NCI-H226 (cell line): ENCODE data around the gene LUC7L.
"Not testable (repeated sequence)": the region's sequence is repeated elsewhere in the genome, so short reads cannot be mapped to it uniquely, and the experiment has no call there.

Experiments
- DNase-seq: peaks from one replicate; pipeline ENCODE4 v3.0.0-alpha.2; 2015

Gene LUC7L

DNA sequence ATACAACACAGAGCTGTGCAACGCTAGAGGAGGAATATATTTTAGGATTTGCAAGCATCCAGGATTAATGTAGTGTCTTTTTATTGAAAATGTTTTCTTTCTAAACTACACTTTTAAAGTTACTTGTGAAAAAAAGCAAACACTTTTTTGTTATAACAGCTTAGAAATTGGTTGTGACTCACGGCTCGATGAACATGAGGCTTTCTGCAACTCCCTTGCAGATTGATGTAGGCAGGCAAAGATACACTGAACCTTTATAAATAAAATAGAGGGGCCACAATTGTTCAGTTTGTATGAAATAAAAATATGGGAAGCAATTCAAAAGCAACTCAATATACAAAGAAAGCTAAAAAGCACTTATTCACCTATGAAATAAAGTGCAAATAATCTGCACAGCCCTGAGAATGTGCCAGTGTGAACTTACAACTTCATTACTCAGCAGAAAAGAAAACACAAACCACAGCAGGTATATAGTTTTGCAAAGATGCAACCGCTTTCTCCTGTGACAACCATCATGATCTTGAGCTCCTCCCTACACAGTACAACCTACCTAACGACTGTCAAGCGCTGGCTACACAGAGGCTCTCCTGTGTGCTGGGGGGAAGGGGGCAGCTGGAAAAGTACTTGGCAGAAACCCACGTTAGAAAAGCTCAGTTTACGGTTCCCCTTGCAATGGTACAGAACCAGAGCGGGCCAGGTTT, 948 bp downstream of the LUC7L start:
- no peak for DNase-seq

DNA sequence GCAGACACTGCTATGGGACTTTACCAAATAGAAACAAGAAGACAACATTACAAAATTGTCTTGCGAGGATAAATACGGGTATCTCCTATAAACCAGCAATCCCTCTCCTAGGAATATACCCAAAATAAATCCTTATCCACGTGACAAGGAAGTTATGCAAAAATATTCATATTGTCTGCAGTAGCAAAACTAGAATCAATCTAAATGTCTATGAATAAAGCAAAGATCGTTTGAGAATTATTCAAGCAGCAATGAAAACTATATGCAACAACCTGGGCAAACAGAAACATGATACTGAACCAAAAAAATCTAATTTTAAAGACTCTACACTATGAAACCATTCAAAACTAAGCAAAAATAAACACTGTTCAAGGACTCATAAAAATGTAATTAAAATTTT, 9.2 kb downstream of the LUC7L start:
- no peak for DNase-seq

DNA sequence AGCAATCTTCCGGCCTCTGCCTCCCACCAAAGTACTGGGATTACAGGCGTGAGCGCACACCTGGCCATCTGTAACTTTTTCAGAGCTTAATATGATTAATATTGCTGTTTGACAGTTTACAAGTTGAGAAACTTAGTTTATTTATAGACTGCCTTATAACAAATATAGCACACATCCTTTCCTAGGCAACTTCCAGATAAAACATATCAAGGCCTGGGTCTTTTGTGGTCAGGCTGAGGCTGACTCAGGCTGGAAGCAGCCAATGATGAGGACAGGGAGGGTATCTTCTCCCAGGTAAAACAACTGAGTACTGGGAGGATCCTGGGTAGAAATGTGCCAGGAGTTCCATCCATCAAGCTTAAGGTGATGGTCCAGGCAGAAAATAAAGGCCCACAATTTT, 16.2 kb downstream of the LUC7L start:
- peak; percentile 59 for DNase-seq

DNA sequence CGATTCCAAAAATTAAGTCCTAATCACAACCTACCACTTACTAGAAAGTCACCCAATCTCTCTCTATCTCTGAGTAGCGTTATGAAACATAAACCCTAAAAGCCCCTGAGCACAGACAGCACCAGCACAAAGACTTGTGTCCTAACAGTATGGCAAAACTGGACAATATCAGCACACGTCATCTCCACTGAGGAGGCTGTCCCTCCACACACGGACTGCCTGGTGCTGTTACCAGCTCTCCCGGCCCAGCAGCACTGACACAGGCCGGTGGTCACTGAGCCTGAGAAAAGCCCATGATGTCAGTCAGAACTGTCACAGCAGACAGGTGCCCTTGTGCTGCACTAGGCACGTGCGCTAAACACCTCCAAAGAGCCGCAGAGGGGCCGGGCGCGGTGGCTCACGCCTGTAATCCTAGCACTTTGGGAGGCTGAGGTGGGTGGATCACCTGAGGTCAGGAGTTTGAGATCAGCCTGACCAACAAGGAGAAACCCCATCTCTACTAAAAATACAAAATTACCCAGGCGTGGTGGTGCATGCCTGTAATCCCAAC, 17.5 kb downstream of the LUC7L start:
- not testable (repeated sequence) for DNase-seq

DNA sequence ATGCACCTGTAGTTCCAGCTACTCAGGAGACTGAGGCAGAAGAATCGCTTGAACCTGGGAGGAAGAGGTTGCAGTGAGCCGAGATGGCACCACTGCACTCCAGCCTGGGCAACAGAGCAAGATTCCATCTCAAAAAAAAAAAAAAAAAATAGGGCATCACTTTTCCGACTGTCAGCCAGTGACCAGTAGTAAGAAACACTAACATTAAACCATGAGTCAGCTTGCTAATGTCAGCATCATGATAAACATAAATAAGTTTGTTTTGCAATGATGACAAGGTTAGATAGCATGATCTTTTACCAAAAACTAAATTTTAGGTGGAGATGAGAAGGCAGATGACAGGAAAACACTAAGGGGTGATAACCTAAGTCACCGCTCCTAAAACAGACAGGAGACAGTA, 19.9 kb downstream of the LUC7L start:
- DNase-seq = not testable (repeated sequence)

DNA sequence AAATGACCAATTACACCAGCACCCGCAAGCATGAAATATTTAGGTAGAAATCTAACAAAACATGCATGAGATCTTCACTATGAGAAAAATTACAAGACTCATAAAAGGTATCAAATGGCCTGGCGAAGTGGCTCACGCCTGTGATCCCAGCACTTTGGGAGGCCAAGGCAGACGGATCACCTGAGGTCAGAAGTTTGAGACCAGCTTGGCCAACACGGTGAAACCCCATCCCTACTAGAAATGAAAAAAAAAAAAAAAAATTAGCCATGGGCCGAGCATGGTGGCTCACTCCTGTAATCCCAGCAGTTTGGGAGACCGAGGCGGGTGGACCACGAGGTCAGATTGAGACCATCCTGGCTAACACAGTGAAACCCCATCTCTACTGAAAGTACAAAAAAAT, 25.2 kb downstream of the LUC7L start:
- not testable (repeated sequence) for DNase-seq

DNA sequence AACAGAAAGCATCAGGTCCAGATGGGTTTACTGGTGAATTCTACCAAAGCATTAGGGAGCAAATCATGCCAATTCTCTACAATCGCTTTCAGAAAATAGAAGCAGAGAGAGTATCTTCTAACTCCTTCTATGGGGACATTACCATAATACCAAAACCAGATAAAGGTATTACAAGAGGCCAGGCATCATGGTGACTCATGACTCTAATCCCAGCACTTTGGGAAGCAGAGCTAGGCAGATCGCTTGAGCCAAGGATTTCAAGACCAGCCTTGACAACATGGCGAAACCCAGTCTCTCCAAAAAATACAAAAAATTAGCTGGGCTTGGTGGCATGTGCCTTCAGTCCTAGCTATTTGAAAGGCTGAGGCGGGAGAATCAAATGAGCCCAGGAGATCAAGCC, 26.0 kb downstream of the LUC7L start:
- no peak for DNase-seq

DNA sequence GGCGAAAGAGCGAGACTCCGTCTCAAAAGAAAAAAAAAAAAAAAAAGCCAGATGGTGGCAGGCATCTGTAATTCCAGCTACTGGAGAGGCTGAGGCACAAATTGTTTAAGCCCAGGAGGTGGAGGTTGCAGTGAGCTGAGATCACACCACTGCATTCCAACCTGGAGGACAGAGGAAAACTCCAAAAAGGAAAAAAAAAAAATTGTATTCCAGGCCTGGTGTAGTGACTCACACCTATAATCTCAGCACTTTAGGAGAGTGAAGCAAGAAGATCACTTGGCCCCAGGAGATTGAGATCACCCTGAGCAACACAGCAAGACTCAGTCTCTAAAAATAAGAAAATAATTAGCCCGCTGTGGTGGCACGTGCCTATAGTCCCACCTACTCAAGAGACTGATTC, 28.9 kb downstream of the LUC7L start:
- peak; percentile 84 for DNase-seq

DNA sequence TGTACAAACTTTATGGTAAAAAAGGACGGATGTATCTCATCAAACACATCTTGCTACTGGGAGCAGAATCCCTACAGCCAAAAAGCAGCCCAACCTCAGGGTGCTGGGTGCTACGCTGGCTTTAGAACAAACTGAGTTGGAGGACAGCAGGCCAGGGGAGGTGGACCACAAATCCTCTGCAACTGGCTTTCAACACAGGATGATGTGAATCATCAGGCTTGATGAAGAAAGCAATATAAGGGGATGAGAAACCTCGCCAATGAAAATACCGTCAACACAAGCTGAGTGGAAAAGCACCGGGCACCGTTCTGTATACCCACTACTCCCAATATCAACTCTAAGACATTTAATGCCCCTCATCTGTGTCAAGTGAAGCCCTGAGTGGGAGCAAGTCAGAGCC, 34.7 kb downstream of the LUC7L start:
- no peak for DNase-seq

DNA sequence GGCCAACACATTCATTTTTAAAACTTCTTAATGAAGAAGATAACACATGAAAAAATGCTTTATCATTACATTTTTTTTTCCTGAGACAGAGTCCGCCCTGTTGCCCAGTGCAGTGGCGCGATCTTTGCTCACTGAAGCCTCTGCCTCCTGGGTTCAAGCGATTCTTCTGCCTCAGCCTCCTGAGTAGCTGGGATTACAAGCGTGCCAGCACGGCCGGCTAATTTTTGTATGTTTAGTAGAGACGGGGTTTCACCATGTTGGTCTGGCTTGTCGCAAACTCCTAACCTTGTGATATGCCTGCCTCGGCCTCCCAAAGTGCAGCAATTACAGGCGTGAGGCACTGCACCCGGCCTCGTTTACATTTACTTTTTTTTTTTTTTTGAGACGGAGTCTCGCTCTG, 35.8 kb downstream of the LUC7L start:
- no peak for DNase-seq

DNA sequence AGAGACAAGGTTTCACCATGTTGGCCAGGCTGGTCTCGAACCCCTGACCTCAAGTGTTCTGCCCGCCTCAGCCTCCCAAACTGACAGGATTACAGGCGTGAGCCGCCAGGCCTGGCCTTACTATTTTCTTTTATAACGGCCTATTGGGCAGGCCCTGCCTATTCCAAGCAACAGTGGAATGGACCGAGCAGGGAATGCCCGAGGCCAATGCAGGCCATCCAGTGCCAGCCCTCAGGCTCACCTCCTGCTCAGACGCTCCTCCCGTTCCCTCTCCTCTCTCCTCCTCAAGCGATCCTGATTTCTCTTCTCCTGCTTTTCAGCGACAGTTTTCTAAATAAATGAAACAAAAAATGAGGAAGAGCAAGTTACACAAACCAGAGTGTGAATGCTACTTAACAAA, 36.6 kb downstream of the LUC7L start:
- no peak for DNase-seq

DNA sequence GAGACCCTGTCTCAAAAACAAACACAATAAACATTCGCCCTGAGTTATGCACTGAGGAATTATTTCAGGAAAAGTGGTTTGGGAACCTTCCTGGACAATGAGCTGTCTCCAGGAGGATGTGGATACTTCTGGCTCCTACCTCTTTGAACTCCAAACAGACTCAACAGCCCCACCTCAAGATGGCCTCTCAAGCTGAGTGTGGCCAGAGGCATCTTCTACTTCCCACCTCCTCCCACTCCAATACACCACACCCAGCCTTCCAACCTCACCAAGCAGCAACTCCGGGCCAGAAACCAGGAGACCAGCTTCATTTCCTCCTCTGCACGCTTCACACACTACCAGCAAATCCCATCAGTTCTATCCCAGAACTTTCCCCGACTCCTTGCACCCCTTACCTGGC, 37.4 kb downstream of the LUC7L start:
- DNase-seq = no peak

DNA sequence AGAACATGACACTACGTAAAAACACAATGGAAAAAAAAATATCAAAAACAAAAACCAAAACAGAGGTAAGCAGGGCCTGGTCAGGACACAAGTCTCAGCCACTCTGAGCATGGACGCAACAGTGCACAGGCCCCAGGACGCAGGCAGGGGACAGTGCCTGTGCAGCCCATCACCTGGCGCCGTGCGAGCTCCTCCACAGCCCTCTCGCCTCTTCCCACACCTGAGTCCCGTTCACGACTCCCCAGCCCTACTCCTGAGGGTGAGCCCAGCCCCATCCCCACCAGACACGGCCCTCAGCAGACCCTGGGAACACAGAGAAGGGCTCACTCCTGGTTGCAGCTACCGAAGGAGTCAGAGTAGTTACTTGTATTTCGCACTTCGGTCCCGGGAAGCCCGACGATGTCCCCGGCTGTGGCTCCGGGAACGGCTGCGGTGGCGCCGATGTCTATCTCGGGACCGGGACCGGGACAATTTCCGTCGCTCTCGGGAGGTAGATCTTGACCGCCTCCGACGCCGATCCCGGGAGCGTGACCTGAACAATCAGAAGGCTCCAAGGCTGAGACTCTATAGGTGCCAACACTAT, 39.6 kb downstream of the LUC7L start:
- DNase-seq = no peak

DNA sequence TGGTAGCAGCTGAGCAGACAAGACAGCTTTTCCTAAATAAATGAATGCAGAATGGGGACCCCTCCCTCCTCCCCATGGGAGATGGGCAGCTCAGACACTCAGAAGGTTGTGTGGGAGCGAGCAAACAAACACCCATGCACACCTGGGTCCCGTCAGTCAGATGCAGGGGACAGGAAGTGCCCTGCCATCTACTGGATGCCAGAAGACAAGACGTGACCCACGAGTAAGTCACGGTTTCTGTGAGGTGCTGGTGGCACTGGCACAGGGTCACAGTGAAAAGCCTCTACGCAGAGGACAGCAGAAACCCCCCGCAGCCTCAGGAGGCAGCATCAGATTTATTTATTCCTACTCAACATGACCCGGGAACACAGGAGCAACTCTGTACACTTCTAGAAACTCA, 40.6 kb downstream of the LUC7L start:
- no peak for DNase-seq

DNA sequence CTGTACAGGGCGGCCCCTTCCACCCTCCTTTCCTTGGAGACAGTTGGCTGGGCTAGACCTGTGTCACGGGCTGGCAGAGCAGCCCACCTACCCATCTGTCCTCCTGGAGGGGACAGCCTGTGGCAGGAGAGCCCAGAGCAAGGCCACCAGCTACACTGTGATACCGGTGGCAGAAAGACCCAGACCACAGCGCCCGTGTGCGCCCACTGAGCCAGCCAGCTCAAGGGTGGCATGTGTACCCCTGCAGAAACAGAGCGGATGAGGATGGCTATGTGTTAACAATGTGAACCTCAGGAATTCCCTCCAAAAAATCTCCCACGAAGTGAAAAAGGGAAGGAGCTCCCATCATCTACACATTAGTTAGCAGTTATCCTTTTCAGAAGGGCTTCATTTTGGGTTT, 41.9 kb downstream of the LUC7L start:
- DNase-seq = no peak

DNA sequence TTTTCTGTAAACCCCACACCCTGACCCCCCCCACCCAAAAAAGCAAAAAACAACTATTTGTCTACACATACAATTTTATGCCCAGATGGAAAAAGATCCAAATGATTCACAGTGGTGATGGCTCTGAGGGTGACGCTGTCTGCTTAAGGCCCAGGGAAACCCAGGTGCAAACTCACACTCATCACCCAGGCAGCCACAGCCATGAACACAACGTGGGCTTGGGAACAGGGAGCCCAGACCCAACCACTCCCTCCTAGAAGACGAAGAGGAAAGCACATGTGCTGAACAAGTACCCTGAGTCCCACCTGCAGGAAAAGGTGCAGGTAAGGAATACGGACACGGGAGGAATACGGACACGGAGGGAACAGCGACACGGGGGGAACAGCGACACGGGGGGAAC, 43.6 kb downstream of the LUC7L start:
- no peak for DNase-seq

DNA sequence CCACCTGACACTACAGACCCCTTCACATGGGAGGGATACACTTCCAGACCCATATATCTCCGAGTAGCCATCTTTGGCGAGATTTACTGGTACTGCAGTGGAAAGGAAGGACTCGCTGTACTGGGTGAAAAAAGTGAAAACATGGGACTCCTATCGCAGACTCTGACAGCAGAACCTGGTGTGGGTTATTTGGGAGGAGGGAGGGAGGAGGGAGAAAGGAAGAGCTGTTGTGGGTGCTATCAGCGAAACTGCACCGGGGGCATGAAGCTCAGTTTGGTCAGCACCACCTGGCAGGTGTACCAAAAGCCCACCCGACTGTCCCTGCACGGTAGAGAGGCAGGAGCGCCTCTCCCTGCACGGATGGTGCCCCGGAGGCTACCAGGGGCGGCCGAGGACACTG, 44.0 kb downstream of the LUC7L start:
- no peak for DNase-seq

DNA sequence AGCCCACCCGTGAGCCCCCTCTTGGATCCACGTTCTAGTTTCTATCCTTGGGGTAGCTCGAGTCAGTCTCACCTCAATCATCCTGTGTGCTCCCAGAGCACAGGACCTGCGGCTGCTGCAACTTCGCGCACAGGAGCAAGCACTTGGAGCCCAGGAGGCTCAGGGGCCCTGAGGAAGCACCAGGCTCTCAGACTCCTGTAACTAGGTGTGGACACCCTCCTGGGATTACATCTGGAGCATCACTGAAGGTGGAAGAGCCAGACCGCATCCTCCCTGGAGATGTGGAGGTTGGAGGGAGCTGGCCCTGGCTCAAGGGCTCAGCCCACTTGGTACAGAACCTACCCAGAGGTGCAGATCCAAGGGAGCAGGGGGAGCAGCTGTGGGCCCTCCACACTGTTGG, 46.2 kb downstream of the LUC7L start:
- DNase-seq = no peak

DNA sequence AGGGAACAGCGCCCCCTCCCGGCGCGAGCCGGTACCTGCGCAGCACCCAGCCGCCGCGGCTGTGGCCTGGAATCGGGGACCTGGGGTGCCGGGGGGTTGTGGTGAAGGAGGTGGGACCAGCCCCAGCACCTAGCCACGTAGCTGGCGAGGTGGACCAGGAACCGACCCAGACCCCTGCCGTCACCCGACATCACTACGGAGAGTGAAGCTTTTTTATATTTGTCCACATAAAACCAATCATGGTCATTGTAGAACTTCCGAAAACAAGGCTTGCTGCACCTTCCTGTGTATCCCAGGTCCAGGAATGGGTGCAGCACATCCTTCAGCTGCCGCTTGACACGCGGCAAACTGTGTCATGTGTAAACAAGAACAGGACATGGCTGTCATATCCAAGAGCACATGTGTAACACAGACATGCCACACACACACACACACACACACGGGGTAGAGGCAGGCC, 47.7 kb downstream of the LUC7L start:
- DNase-seq = no peak

DNA sequence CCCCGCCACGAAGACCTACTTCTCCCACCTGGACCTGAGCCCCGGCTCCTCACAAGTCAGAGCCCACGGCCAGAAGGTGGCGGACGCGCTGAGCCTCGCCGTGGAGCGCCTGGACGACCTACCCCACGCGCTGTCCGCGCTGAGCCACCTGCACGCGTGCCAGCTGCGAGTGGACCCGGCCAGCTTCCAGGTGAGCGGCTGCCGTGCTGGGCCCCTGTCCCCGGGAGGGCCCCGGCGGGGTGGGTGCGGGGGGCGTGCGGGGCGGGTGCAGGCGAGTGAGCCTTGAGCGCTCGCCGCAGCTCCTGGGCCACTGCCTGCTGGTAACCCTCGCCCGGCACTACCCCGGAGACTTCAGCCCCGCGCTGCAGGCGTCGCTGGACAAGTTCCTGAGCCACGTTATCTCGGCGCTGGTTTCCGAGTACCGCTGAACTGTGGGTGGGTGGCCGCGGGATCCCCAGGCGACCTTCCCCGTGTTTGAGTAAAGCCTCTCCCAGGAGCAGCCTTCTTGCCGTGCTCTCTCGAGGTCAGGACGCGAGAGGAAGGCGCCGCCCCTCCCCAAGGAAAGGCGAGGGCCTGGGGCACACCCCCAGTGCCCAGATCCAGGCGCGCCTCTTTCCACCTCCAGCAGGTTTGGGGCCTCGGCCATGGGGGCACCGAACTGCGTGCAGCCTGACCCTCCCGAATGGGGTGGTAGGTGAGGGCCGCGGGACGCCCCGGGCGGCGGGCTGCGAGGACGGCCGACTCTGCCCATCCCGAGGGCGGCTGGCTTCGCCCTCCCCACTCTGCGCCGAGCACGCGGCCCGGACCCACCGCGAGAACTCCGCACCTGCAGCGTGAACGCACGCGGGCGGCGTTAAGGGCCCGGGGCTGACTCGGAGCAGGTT, 48.3 kb downstream of the LUC7L start:
- peak; percentile 73 for DNase-seq

DNA sequence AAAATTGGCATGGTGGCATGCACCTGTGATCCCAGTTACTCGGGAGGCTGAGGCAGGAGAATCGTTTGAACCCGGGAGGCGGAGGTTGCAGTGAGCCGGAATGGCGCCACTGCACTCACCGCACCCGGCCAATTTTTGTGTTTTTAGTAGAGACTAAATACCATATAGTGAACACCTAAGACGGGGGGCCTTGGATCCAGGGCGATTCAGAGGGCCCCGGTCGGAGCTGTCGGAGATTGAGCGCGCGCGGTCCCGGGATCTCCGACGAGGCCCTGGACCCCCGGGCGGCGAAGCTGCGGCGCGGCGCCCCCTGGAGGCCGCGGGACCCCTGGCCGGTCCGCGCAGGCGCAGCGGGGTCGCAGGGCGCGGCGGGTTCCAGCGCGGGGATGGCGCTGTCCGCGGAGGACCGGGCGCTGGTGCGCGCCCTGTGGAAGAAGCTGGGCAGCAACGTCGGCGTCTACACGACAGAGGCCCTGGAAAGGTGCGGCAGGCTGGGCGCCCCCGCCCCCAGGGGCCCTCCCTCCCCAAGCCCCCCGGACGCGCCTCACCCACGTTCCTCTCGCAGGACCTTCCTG, 49.1 kb downstream of the LUC7L start, which contains the start of gene HBQ1:
TSS of gene HBQ1 (plus strand) at position 359 of the 575 bp plus-strand sequence. CDS start at position 387, 28 bp downstream.
- no peak for DNase-seq

DNA sequence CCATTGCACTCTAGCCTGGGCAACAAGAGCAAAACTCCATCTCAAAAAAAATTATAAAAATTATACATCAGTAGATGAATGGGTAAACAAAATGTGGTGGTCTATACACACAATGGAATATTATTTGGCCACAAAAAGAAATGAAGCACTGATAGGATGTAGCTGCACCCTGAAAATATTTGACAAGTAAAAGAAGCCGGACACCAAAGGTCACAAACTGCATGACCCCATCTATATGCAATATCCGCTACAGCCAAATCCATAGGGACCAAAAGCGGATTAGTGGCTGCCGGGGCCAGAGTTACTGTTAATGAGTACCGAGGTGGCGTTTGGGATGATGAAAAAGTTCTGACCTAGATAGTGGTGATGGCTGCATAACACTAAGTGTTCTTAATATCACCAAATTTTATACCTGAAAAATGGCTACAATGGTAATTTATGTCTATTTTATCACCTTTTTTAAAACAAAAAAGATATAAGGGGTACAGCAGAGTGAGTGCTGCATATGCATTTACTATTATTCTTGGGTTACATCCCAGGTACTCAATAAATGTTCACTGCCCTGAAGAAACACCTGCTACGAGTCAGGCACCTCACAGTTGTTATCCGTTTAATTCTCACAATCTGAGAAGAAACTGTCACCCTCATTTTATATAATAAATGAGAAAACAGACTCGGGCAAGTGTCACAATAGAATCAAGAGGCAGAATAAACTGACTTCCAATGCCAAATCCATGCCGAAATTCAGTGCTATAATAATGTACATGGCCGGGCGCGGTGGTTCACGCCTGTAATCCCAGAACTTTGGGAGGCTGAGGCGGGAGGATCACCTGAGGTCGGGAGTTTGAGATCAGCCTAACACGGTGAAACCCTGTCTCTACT, 49.8 kb downstream of the LUC7L start:
- no peak for DNase-seq
